SU-DHL-6 (cell line): ENCODE measurements around the gene SPATA16.

Experiments used
- H2AFZ ChIP-seq: fragments of 200-600 bp; sonication (generic); 2 replicates; pipeline ENCODE4 v1.6.1; 2014; ENCODE audit warnings: low read depth, mild to moderate bottlenecking, moderate library complexity, mixed read lengths, antibody characterized with exemption, low read length; ENCODE audit not compliant: severe bottlenecking
- H3F3A ChIP-seq: fragments of 200-600 bp; shearing (Covaris generic); 2 replicates; pipeline ENCODE4 v1.6.0; 2016; ENCODE audit warnings: antibody characterized with exemption, mild to moderate bottlenecking; ENCODE audit not compliant: insufficient read depth
- H3K27ac ChIP-seq: fragments of 200-600 bp; sonication (generic); 2 replicates; pipeline ENCODE4 v1.5.1; 2016; ENCODE audit warnings: low read depth, mild to moderate bottlenecking, low read length, moderate library complexity, mixed read lengths
- H3K27me3 ChIP-seq: fragments of 200-600 bp; sonication (generic), shearing (Covaris generic); 2 replicates; pipeline ENCODE4 v1.6.0; 2014; ENCODE audit warnings: mild to moderate bottlenecking, low read length
- H3K36me3 ChIP-seq: fragments of 200-600 bp; sonication (generic); 2 replicates; pipeline ENCODE4 v1.6.1; 2014; ENCODE audit warnings: mild to moderate bottlenecking, low read length, mixed read lengths
- H3K4me2 ChIP-seq: fragments of 300-600, 200-600 bp; shearing (Covaris generic), sonication (generic); 2 replicates; pipeline ENCODE4 v1.6.0; 2014; ENCODE audit warnings: low read length, low read depth, mild to moderate bottlenecking; ENCODE audit not compliant: poor library complexity, severe bottlenecking
- H3K4me3 ChIP-seq: fragments of 200-600 bp; sonication (generic); 2 replicates; pipeline ENCODE4 v1.5.1; 2014; ENCODE audit warnings: antibody characterized with exemption, low read length, mild to moderate bottlenecking, mixed read lengths; ENCODE audit not compliant: insufficient read depth, poor library complexity, severe bottlenecking
- H3K79me2 ChIP-seq: fragments of 200-600 bp; sonication (generic); 2 replicates; pipeline ENCODE4 v1.6.1; 2014; ENCODE audit warnings: mild to moderate bottlenecking, low read length, moderate library complexity; ENCODE audit not compliant: insufficient read depth
- H3K9ac ChIP-seq: fragments of 200-600 bp; sonication (generic); 2 replicates; pipeline ENCODE4 v1.7.0; 2014; ENCODE audit warnings: mild to moderate bottlenecking, low read length
- H3K9me2 ChIP-seq: fragments of 200-600 bp; sonication (generic); replicated peaks from 2 replicates; pipeline ENCODE4 v1.6.1; 2014; ENCODE audit warnings: low read length; ENCODE audit not compliant: insufficient read depth
- H3K9me3 ChIP-seq: fragments of 200-600 bp; sonication (generic); 2 replicates; pipeline ENCODE4 v1.6.1; 2014; ENCODE audit warnings: low read length, mixed read lengths; ENCODE audit not compliant: insufficient read depth
- H4K20me1 ChIP-seq: fragments of 200-600 bp; sonication (generic); 2 replicates; pipeline ENCODE4 v1.6.1; 2014; ENCODE audit warnings: low read depth, mild to moderate bottlenecking, antibody characterized with exemption, low read length, moderate library complexity, mixed read lengths
- EZH2phosphoT487 ChIP-seq: fragments of 200-600 bp; sonication (generic), shearing (Covaris generic); conservative IDR thresholded peaks from 2 replicates; pipeline ENCODE4 v1.6.1; 2018; ENCODE audit warnings: mild to moderate bottlenecking, antibody characterized with exemption, low read length, moderate library complexity, mixed read lengths
- TF ChIP-seq, protein P1 (sequence below): fragments of 200-600 bp; sonication (generic); IDR thresholded peaks from one replicate; pipeline ENCODE4 v1.5.1; 2017; ENCODE audit warnings: antibody characterized with exemption, mild to moderate bottlenecking, low read length, moderate library complexity; ENCODE audit not compliant: insufficient read depth, poor library complexity, severe bottlenecking

The SPATA16 gene

DNA sequence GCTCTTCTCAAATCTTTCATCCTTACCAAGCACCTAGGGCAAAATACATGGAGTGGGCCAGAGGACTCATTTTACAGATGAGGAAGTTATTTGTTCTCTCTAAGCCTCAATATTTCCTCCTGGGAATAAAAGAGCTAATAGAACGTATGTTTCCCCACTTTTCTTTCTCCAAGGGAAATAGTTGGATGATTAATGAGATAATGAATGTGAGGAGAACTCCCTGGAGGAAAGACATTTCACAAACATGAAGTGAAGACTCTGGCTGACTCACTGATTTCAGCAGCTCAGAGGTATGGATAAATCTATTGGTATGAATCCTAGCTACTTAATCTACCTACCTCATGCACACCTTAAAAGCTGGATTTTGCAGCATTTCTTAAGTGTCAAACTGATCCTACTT lies 292.1 kb downstream of the SPATA16 start:
- H2AFZ ChIP-seq: no peak overlapping the region
- no peak overlapping the region for H3K4me3 ChIP-seq
- no peaks in the 10 kb centered on the region for H4K20me1 ChIP-seq
- H3K4me2 ChIP-seq: no peak overlapping the region
- H3K27me3 ChIP-seq: no peaks in the 10 kb centered on the region
- H3K9ac ChIP-seq: no peak overlapping the region
- no peaks in the 10 kb centered on the region for H3K79me2 ChIP-seq
- H3F3A ChIP-seq: no peaks in the 10 kb centered on the region
- H3K9me2 ChIP-seq: no peaks in the 10 kb centered on the region
- H3K27ac ChIP-seq: no peak overlapping the region
- no peak for TF ChIP-seq EZH2phosphoT487
- no peaks in the 10 kb centered on the region for H3K9me3 ChIP-seq
- H3K36me3 ChIP-seq: no peaks in the 10 kb centered on the region

DNA sequence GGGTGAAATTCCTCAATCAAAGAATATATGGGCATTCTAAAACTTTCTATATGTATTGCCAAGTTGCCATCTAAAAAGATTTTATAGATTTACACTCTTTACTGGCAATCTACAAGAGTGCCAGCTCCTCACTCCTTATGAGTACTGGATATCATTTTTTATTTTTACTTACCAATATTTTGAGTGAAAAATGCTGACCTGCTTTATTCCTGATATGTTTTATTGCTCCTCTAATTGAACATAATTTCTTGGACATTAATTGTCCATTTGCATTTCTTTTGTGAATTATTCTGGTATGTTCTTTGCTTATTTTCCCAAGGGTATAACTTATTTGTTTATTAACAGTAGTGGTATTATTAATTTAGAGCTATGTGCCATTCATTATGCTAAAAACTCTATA lies 293.7 kb downstream of the SPATA16 start:
- Histone ChIP-seq H2AFZ (no peak overlapping the region), H3F3A (no peaks in the 10 kb centered on the region), H3K4me3 (no peak overlapping the region), H4K20me1 (no peaks in the 10 kb centered on the region), H3K4me2 (no peak overlapping the region), H3K27ac (no peak overlapping the region), H3K79me2 (no peaks in the 10 kb centered on the region), H3K9ac (no peak overlapping the region), H3K36me3 (no peaks in the 10 kb centered on the region), H3K9me2 (no peaks in the 10 kb centered on the region), H3K27me3 (no peaks in the 10 kb centered on the region), H3K9me3 (no peaks in the 10 kb centered on the region)
- TF ChIP-seq, protein P1, sequence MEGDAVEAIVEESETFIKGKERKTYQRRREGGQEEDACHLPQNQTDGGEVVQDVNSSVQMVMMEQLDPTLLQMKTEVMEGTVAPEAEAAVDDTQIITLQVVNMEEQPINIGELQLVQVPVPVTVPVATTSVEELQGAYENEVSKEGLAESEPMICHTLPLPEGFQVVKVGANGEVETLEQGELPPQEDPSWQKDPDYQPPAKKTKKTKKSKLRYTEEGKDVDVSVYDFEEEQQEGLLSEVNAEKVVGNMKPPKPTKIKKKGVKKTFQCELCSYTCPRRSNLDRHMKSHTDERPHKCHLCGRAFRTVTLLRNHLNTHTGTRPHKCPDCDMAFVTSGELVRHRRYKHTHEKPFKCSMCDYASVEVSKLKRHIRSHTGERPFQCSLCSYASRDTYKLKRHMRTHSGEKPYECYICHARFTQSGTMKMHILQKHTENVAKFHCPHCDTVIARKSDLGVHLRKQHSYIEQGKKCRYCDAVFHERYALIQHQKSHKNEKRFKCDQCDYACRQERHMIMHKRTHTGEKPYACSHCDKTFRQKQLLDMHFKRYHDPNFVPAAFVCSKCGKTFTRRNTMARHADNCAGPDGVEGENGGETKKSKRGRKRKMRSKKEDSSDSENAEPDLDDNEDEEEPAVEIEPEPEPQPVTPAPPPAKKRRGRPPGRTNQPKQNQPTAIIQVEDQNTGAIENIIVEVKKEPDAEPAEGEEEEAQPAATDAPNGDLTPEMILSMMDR: no peak
- TF ChIP-seq EZH2phosphoT487: no peak

DNA sequence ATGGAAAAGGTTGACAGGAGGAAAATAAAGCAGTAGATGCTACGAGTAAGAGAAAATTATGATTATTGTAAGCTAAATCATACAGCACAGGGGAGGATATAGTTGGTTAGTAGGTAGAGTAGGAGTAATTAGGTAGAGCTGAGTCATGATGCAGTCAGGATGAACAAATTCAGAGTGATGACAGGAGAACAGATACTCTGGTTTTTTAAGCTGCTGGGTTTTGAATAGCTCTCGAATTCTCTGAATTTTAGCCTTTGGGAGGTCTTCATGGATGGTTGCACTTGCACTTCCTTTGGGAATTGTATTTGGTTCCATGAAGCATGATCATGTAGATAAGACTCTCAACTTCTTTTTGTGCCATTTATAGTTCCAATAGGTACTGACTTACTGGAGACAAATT lies 294.3 kb downstream of the SPATA16 start:
- TF ChIP-seq, protein P1: no peak
- H4K20me1 ChIP-seq: no peaks in the 10 kb centered on the region
- H3K4me3 ChIP-seq: no peak overlapping the region
- H3K9me3 ChIP-seq: no peaks in the 10 kb centered on the region
- no peaks in the 10 kb centered on the region for H3K36me3 ChIP-seq
- H3K4me2 ChIP-seq: no peak overlapping the region
- H3F3A ChIP-seq: no peaks in the 10 kb centered on the region
- no peak overlapping the region for H2AFZ ChIP-seq
- no peaks in the 10 kb centered on the region for H3K27me3 ChIP-seq
- no peak overlapping the region for H3K9ac ChIP-seq
- no peaks in the 10 kb centered on the region for H3K9me2 ChIP-seq
- H3K27ac ChIP-seq: no peak overlapping the region
- H3K79me2 ChIP-seq: no peaks in the 10 kb centered on the region

DNA sequence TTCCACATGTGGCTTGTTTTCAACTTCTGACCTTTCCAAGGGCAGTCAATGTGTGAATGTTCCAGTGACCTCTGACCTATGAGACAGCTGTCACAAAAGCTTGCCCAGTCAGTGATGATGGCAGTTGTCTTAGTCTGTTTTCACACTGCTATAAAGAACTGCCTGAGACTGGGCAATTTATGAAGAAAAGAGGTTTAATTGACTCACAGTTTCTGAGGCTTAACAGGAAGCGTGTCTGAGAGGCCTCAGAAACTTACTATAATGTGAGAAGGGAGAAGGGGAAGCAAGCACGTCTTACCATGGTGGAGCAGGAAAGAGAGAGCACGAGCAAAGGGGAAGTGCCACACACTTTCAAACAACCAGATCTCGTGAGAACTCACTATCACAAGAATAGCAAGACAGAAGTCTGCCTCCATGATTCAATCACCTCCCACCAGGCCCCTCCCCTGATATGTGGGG lies 294.9 kb downstream of the SPATA16 start:
- H3K36me3 ChIP-seq: no peaks in the 10 kb centered on the region
- no peaks in the 10 kb centered on the region for H3K9me3 ChIP-seq
- no peak for TF ChIP-seq EZH2phosphoT487
- TF ChIP-seq, protein P1: no peak
- no peaks in the 10 kb centered on the region for H3K9me2 ChIP-seq
- no peak overlapping the region for H3K9ac ChIP-seq
- H3F3A ChIP-seq: no peaks in the 10 kb centered on the region
- no peak overlapping the region for H2AFZ ChIP-seq
- no peaks in the 10 kb centered on the region for H4K20me1 ChIP-seq
- H3K27ac ChIP-seq: no peak overlapping the region
- H3K4me3 ChIP-seq: no peak overlapping the region
- H3K4me2 ChIP-seq: no peak overlapping the region
- no peaks in the 10 kb centered on the region for H3K79me2 ChIP-seq
- no peaks in the 10 kb centered on the region for H3K27me3 ChIP-seq
